Measurements from ENCODE around the gene PHGDH.
A peak's percentile ranks its signal among the peaks of the same experiment; 100 is the strongest.

Gene PHGDH

DNA sequence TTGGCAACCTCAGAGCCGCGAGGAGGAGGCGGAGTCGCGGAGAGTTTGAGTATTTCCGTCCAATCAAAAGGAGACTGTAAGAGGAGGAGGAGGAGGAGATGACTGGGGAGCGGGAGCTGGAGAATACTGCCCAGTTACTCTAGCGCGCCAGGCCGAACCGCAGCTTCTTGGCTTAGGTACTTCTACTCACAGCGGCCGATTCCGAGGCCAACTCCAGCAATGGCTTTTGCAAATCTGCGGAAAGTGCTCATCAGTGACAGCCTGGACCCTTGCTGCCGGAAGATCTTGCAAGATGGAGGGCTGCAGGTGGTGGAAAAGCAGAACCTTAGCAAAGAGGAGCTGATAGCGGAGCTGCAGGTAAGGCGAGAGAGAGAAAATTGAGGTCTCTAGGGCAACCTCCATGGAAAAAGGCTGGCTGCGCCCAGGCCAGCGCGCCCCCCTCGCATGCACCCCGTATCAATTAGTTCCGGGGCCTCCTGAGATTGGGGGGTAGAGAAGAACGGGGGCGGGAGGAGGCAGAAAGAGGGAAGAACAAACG, at the start of gene PHGDH:
PHGDH (plus strand) TSS at position 131 of the 538 bp plus-strand sequence; CDS start at position 220, 89 bp downstream.
- peak within 1 kb of the TSS; percentile 94 for H3K27ac ChIP-seq
- TF ChIP-seq CTCF (conservative IDR thresholded peaks at IDR 0.05): no peak
- TF ChIP-seq ZFX (IDR thresholded peaks at IDR 0.05): peak; percentile 24; the same call in 1 of the 2 replicates

GRCh38 chr1:119662034-119662437, 49.7 kb upstream of the PHGDH start:
- H3K27ac ChIP-seq: no peak overlapping the region
- TF ChIP-seq ZFX (IDR thresholded peaks at IDR 0.05) (no peak), CTCF (conservative IDR thresholded peaks at IDR 0.05) (no peak)

- H3K27ac ChIP-seq: no peak overlapping the region
- TF ChIP-seq ZFX (IDR thresholded peaks at IDR 0.05) (no peak), CTCF (conservative IDR thresholded peaks at IDR 0.05) (no peak)
These were observed 47.7 kb upstream of the PHGDH start for GRCh38 chr1:119664067-119664466.

GRCh38 chr1:119667173-119667572, 44.6 kb upstream of the PHGDH start:
- no peak overlapping the region for H3K27ac ChIP-seq
- no peak for TF ChIP-seq CTCF (conservative IDR thresholded peaks at IDR 0.05)
- TF ChIP-seq ZFX (IDR thresholded peaks at IDR 0.05): no peak

- TF ChIP-seq CTCF (conservative IDR thresholded peaks at IDR 0.05) (no peak), ZFX (IDR thresholded peaks at IDR 0.05) (no peak)
These were observed 40.8 kb upstream of the PHGDH start for GRCh38 chr1:119670898-119671297.

DNA sequence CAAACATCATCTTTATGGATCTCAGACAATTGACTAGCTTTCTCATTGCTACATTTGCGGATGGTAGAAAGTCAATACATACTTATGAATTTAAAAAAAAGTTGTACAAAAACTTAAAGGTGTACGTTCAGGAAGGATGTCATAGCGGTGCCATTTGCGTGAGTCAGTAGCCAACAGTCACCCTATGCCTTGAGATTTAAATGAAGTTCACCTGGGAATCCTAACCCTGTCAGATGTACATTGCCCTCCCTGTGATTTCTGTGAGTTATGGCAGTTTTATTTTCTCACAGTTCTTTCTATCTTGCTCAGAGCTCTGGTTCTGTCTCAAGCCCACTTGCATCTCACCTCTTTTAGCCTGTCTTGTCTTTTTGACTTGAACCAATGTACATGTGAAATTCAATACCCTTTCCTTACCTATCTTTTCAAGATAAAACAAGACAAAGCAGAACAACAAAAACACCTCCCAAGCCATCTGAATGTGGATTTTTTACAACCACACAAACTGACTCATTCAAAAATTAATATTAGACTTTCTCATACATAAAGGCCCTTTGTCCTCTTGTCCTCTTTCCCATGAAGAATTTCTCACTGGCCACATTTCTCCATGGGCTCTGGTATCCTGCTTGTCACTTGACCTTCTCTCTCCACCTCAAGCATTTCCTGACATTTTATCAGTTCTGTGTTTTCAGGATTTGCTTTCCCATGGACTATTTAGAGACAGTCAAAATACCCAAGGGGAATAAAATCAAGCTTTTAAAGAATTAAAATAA, 38.4 kb upstream of the PHGDH start:
- H3K27ac ChIP-seq: no peak overlapping the region
- no peak for TF ChIP-seq CTCF (conservative IDR thresholded peaks at IDR 0.05)
- TF ChIP-seq ZFX (IDR thresholded peaks at IDR 0.05): no peak

More at GRCh38 chr1:119670898-119671297, 40.8 kb upstream of the PHGDH start:
- no peak overlapping the region for H3K27ac ChIP-seq

DNA sequence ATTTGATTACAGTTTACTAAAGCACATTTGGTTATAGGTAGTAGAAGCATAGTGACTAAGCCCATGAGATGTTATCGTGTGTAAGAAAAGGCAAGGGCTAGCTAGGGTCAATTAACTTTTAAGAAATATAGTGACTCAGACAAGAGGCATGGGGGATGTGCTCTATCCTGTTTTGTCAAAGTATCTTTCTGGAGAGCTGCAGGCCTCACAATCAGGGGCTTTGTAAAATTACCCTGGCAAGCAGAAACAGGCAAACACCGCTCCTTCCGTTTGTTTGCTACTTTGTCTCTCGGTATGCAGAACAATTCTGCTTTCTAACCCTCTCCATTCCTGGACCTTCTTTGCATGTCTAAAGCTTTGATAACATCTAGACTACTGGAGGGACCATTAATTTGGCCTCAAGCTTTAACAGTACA, 37.6 kb upstream of the PHGDH start:
- H3K27ac ChIP-seq: no peak overlapping the region
- no peak for TF ChIP-seq ZFX (IDR thresholded peaks at IDR 0.05)
- no peak for TF ChIP-seq CTCF (conservative IDR thresholded peaks at IDR 0.05)

Measured in C4-2B (cell line).